GM04504 (cell line): ENCODE data around the gene ANKRD11.
A peak's percentile ranks its signal among the peaks of the same experiment; 100 is the strongest.
"Not testable (repeated sequence)": the region's sequence is repeated elsewhere in the genome, so short reads cannot be mapped to it uniquely, and the experiment has no call there.

Source experiments
- DNase-seq: peaks from one replicate; pipeline ENCODE4 v3.0.0-alpha.2; 2012; ENCODE audit warnings: low read depth

ANKRD11 gene

GRCh38 chr16:89402962-89403361 lies 87.4 kb downstream of the ANKRD11 start:
- DNase-seq, result no peak

GRCh38 chr16:89401641-89402445 lies 88.5 kb downstream of the ANKRD11 start:
- peak; percentile 48 for DNase-seq

- DNase-seq, result no peak
These were observed 89.2 kb downstream of the ANKRD11 start for GRCh38 chr16:89401205-89401604.

GRCh38 chr16:89400740-89401139 lies 89.6 kb downstream of the ANKRD11 start:
- DNase-seq, result no peak

- DNase-seq, result no peak
These were observed 91.4 kb downstream of the ANKRD11 start for GRCh38 chr16:89398924-89399323.

- no peak for DNase-seq
These were observed 93.0 kb downstream of the ANKRD11 start for GRCh38 chr16:89397331-89397861.

- no peak for DNase-seq
These were observed 94.2 kb downstream of the ANKRD11 start for GRCh38 chr16:89396156-89396555.

- DNase-seq, result peak; percentile 98
These were observed 94.9 kb downstream of the ANKRD11 start for GRCh38 chr16:89395150-89396142.

- DNase-seq, result no peak
These were observed 96.5 kb downstream of the ANKRD11 start for GRCh38 chr16:89393738-89394406.

- no peak for DNase-seq
These were observed 97.3 kb downstream of the ANKRD11 start for GRCh38 chr16:89392881-89393737.

- not testable (repeated sequence) for DNase-seq
These were observed 100.2 kb downstream of the ANKRD11 start for GRCh38 chr16:89390224-89390583.

- not testable (repeated sequence) for DNase-seq
These were observed 100.7 kb downstream of the ANKRD11 start for GRCh38 chr16:89389504-89390223.

- no peak for DNase-seq
These were observed 101.8 kb downstream of the ANKRD11 start for GRCh38 chr16:89388536-89388935.

- DNase-seq, result no peak
These were observed 103.8 kb downstream of the ANKRD11 start for GRCh38 chr16:89386306-89387185.

GRCh38 chr16:89385712-89386111 lies 104.6 kb downstream of the ANKRD11 start:
- DNase-seq, result no peak

GRCh38 chr16:89384282-89384681 lies 106.1 kb downstream of the ANKRD11 start:
- DNase-seq, result no peak

GRCh38 chr16:89383095-89384003 lies 107.0 kb downstream of the ANKRD11 start:
- DNase-seq, result no peak

- DNase-seq, result not testable (repeated sequence)
These were observed 107.8 kb downstream of the ANKRD11 start for GRCh38 chr16:89382555-89382954.
